H1 (cell line): Measurements from ENCODE around the gene CCR9. TPM values are rescaled to one million over a fixed set of nuclear protein-coding genes. Genes with fewer than 3 reads are reported as not detected.

Experiments used
- CTCF ChIA-PET: fragments of 300-600 bp; sonication (Branson Sonifier 250); formaldehyde crosslinking; loops from one replicate; lab custom pipeline; 2021; ENCODE audit not compliant: partially characterized antibody; lab: Charles Lee
- POLR2A ChIA-PET: fragments of 300-600 bp; sonication (Branson Sonifier 250); formaldehyde crosslinking; loops from one replicate; lab custom pipeline; 2021; ENCODE audit warnings: inconsistent platforms; ENCODE audit not compliant: partially characterized antibody; lab: Charles Lee
- DNase-seq, 2 experiments: peaks; one replicate each; pipeline versions ENCODE4 v3.0.0 to v3.0.0-alpha.2; 2010 to 2022; ENCODE audit warnings: low spot score in 2 of 2, low read depth in 1 of 2, mixed read lengths in 1 of 2
- FAIRE-seq: peaks from 2 replicates; lab custom pipeline; 2011; peaks lifted over from hg19 to GRCh38; lab: Jason Lieb, UNC
- H2AFZ ChIP-seq: 2 replicates; pipeline ENCODE4 v1.8.1; 2012; ENCODE audit warnings: low read length, inconsistent platforms
- H2AK5ac ChIP-seq: 2 replicates; pipeline ENCODE4 v1.6.1; 2013; ENCODE audit warnings: low read depth, low read length
- H2BK120ac ChIP-seq: replicated peaks from 2 replicates; pipeline ENCODE3; 2013; ENCODE audit warnings: low read depth, low read length, inconsistent platforms
- H2BK12ac ChIP-seq: 2 replicates; pipeline ENCODE4 v1.6.1; 2013; ENCODE audit warnings: low read depth, low read length
- H2BK15ac ChIP-seq: 2 replicates; pipeline ENCODE4 v1.6.1; 2013; ENCODE audit warnings: low read length
- H2BK20ac ChIP-seq: 2 replicates; pipeline ENCODE4 v1.6.1; 2013; ENCODE audit warnings: low read length
- H2BK5ac ChIP-seq: 2 replicates; pipeline ENCODE4 v1.6.1; 2013; ENCODE audit warnings: low read depth, low read length
- H3K14ac ChIP-seq: 2 replicates; pipeline ENCODE4 v1.6.1; 2013; ENCODE audit warnings: inconsistent platforms; ENCODE audit not compliant: insufficient read length
- H3K18ac ChIP-seq: 2 replicates; pipeline ENCODE4 v1.6.1; 2013; ENCODE audit warnings: low read length; ENCODE audit errors: extremely low read depth
- H3K23ac ChIP-seq: 2 replicates; pipeline ENCODE4 v1.6.1; 2013; ENCODE audit warnings: inconsistent platforms; ENCODE audit not compliant: insufficient read length
- H3K23me2 ChIP-seq: 2 replicates; pipeline ENCODE4 v1.6.1; 2013; ENCODE audit warnings: low read depth, low read length
- H3K27ac ChIP-seq: 2 replicates; pipeline ENCODE4 v1.6.1; 2011; ENCODE audit warnings: low read depth, low read length, inconsistent platforms
- H3K27me3 ChIP-seq, 4 experiments: replicated peaks in 1 of 4; 1 replicate in 1 of 4; 2 replicates in 3 of 4; pipeline versions ENCODE4 v1.6.1 to v1.8.1; 2011 to 2013; ENCODE audit warnings: low read length in 3 of 4, mild to moderate bottlenecking in 3 of 4, inconsistent platforms in 2 of 4, mixed read lengths in 2 of 4, moderate library complexity in 1 of 4; ENCODE audit not compliant: control insufficient read depth in 3 of 4, insufficient read depth in 3 of 4; ENCODE audit errors: extremely low read depth in 1 of 4
- H3K36me3 ChIP-seq, 4 experiments: 2 replicates each; pipeline versions ENCODE4 v1.6.1 to v1.8.1; 2011 to 2013; ENCODE audit warnings: mild to moderate bottlenecking in 4 of 4, low read length in 3 of 4, moderate library complexity in 2 of 4, control low read depth in 1 of 4, inconsistent platforms in 1 of 4; ENCODE audit not compliant: insufficient read depth in 4 of 4, control insufficient read depth in 2 of 4
- H3K4ac ChIP-seq: replicated peaks from 2 replicates; pipeline ENCODE3; 2013; ENCODE audit warnings: low read length, low read depth, mixed read lengths, inconsistent platforms; ENCODE audit not compliant: insufficient read length
- H3K4me1 ChIP-seq, 4 experiments: replicated peaks in 1 of 4; 1 replicate in 1 of 4; 2 replicates in 3 of 4; pipeline versions ENCODE4 v1.6.1 to v1.8.1; 2011 to 2013; ENCODE audit warnings: low read length in 3 of 4, inconsistent platforms in 2 of 4, mixed read lengths in 1 of 4; ENCODE audit not compliant: insufficient read depth in 4 of 4, control insufficient read depth in 3 of 4
- H3K4me2 ChIP-seq, 2 experiments: 2 replicates each; pipeline versions ENCODE4 v1.6.1 to v1.8.1; 2011 to 2013; ENCODE audit warnings: low read depth in 2 of 2, low read length in 2 of 2, control low read depth in 1 of 2, inconsistent platforms in 1 of 2, mild to moderate bottlenecking in 1 of 2; ENCODE audit not compliant: insufficient read depth in 1 of 2
- H3K4me3 ChIP-seq, 4 experiments: fragments of 200-600, 300-600 bp in 1 of 4; sonication (generic), shearing (Covaris generic), sonication (Bioruptor Twin) in 1 of 4; 2 replicates each; pipeline versions ENCODE4 v1.5.1 to v1.8.1; 2011 to 2016; ENCODE audit warnings: low read length in 4 of 4, low read depth in 3 of 4, control low read depth in 2 of 4, inconsistent platforms in 2 of 4, mild to moderate bottlenecking in 2 of 4, mixed read lengths in 1 of 4, moderate library complexity in 1 of 4; ENCODE audit not compliant: insufficient read depth in 2 of 4; ENCODE audit errors: extremely low read depth in 1 of 4
- H3K56ac ChIP-seq: replicated peaks from 2 replicates; pipeline ENCODE3; 2013; ENCODE audit warnings: low read depth, mild to moderate bottlenecking, mixed read lengths, low read length, inconsistent platforms; ENCODE audit not compliant: insufficient read length
- H3K79me1 ChIP-seq: 2 replicates; pipeline ENCODE4 v1.6.1; 2013; ENCODE audit warnings: low read depth, low read length, control low read depth
- H3K79me2 ChIP-seq, 2 experiments: 2 replicates each; pipeline versions ENCODE4 v1.6.1 to v1.8.1; 2012 to 2013; ENCODE audit warnings: low read length in 2 of 2, mild to moderate bottlenecking in 2 of 2, inconsistent platforms in 1 of 2; ENCODE audit not compliant: insufficient read depth in 2 of 2, control insufficient read depth in 1 of 2
- H3K9ac ChIP-seq, 4 experiments: replicated peaks in 1 of 4; 1 replicate in 1 of 4; 2 replicates in 3 of 4; pipeline versions ENCODE4 v1.6.1 to v1.8.1; 2011 to 2013; ENCODE audit warnings: low read depth in 3 of 4, low read length in 3 of 4, control low read depth in 2 of 4, mild to moderate bottlenecking in 2 of 4, moderate library complexity in 2 of 4, inconsistent platforms in 1 of 4; ENCODE audit errors: extremely low read depth in 1 of 4
- H3K9me3 ChIP-seq, 2 experiments: 2 replicates each; pipeline versions ENCODE4 v1.6.1 to v1.8.1; 2012 to 2013; ENCODE audit warnings: mild to moderate bottlenecking in 2 of 2, moderate library complexity in 2 of 2, control low read depth in 1 of 2, inconsistent platforms in 1 of 2, low read depth in 1 of 2, low read length in 1 of 2, mixed read lengths in 1 of 2; ENCODE audit not compliant: insufficient read depth in 2 of 2
- H4K20me1 ChIP-seq, 2 experiments: replicated peaks in 1 of 2; 2 replicates each; pipeline versions ENCODE3 to v1.8.1; 2011 to 2013; ENCODE audit warnings: inconsistent platforms in 2 of 2, low read length in 2 of 2, mild to moderate bottlenecking in 1 of 2; ENCODE audit not compliant: insufficient read depth in 2 of 2, control insufficient read depth in 1 of 2
- H4K5ac ChIP-seq: 2 replicates; pipeline ENCODE4 v1.6.1; 2013; ENCODE audit warnings: low read length, low read depth, mixed read lengths, inconsistent platforms; ENCODE audit not compliant: insufficient read length
- H4K8ac ChIP-seq: 2 replicates; pipeline ENCODE4 v1.8.0; 2013; ENCODE audit warnings: mild to moderate bottlenecking, moderate library complexity, low read length, inconsistent platforms; ENCODE audit not compliant: insufficient read depth; ENCODE audit errors: extremely low read depth
- H4K91ac ChIP-seq: replicated peaks from 2 replicates; pipeline ENCODE3; 2013; ENCODE audit warnings: low read length, mixed read lengths, inconsistent platforms; ENCODE audit not compliant: insufficient read length
- WGBS, 2 experiments: shearing (Covaris generic) in 1 of 2; methylation state at CpG; one replicate each; pipeline versions ENCODE4 v1.1.6 to v1.1.7; 2013 to 2015; ENCODE audit warnings: low lambda C conversion rate in 2 of 2, mixed read lengths in 2 of 2, inconsistent platforms in 1 of 2, low coverage in 1 of 2, missing lambda C conversion rate in 1 of 2; ENCODE audit not compliant: insufficient replicate concordance in 2 of 2, insufficient coverage in 1 of 2, insufficient read length in 1 of 2; ENCODE audit errors: extremely low coverage in 1 of 2, missing lambda C conversion rate in 1 of 2; 5-methylcytosine and 5-hydroxymethylcytosine counted together
- polyA plus RNA-seq, 7 experiments: library from polyadenylated mRNA; depleted of rRNA in 3 of 7; stranded (reverse) in 5 of 7; unstranded in 2 of 7; fragments of >200 nt in 5 of 7; fragments of 200-250 nt in 2 of 7; gene quantifications; 1 replicate in 5 of 7; 2 replicates in 1 of 7; 4 replicates in 1 of 7; pipeline versions ENCODE4 v1.2.1 to v1.2.3, GENCODE V29; 2011 to 2013; ENCODE audit warnings: missing spikeins in 2 of 7, mixed read lengths in 2 of 7
- total RNA-seq: library from RNA; stranded (reverse); fragmentation: NEBNext Ultra II Directional; extraction: Animal tissue kit (Norgen Biotek cat#: 25700); gene quantifications from 2 replicates; pipeline ENCODE4 v1.2.1, GENCODE V29; 2021

Gene CCR9
- total and polyA plus RNA-seq, 2 of the 8 experiments (the other 6 are each of a cell fraction or from before 2014, with no cell fraction given): not detected

- Histone ChIP-seq H3K4me2 (no peak overlapping the region), H3K4ac (no peak overlapping the region), H3K36me3 (no peaks in the 10 kb centered on the region; a peak in 1 of 8 replicates), H3K27me3 (no peaks in the 10 kb centered on the region; a peak in 2 of 7 replicates), H3K9me3 (no peaks in the 10 kb centered on the region), H2AFZ (no peak overlapping the region), H2BK12ac (no peak overlapping the region), H2BK15ac (no peak overlapping the region), H2AK5ac (no peak overlapping the region), H3K79me2 (no peaks in the 10 kb centered on the region), H4K91ac (no peak overlapping the region), H3K9ac (no peak overlapping the region), H4K5ac (no peak overlapping the region), H3K56ac (no peak overlapping the region), H4K8ac (no peak overlapping the region), H3K4me3 (no peak overlapping the region), H3K23me2 (no peaks in the 10 kb centered on the region), H3K23ac (no peak overlapping the region), H3K14ac (no peak overlapping the region), H3K4me1 (no peaks in the 10 kb centered on the region), H3K79me1 (no peaks in the 10 kb centered on the region; the same call in 1 of the 2 replicates), H2BK5ac (no peak overlapping the region), H2BK20ac (no peak overlapping the region), H2BK120ac (no peak overlapping the region), H3K18ac (no peak overlapping the region), H3K27ac (no peak overlapping the region), H4K20me1 (no peaks in the 10 kb centered on the region)
- 81% methylated on average over 4 of the region's 4 CpGs; no CpG with 5 or more reads in 1 of the 2 experiments for WGBS, 2 experiments
- POLR2A ChIA-PET: no interaction called here
- no peak for DNase-seq
- FAIRE-seq: no peak
- CTCF ChIA-PET: interaction anchor here (1.0 to 1.6 kb wide), 3 partner anchors 17 to 192 kb away, joined by 3 to 5 read pairs (median 4); no protein-coding TSS in a partner anchor
Measured at GRCh38 chr3:45887285-45887684, 942 bp downstream of the CCR9 start.
